Islet precursor cell (in vitro differentiated cells): ENCODE results near the gene ANP32A.

Experiments
- DNase-seq: peaks from one replicate; pipeline ENCODE4 v3.0.0-alpha.2; 2018

ANP32A gene

DNA sequence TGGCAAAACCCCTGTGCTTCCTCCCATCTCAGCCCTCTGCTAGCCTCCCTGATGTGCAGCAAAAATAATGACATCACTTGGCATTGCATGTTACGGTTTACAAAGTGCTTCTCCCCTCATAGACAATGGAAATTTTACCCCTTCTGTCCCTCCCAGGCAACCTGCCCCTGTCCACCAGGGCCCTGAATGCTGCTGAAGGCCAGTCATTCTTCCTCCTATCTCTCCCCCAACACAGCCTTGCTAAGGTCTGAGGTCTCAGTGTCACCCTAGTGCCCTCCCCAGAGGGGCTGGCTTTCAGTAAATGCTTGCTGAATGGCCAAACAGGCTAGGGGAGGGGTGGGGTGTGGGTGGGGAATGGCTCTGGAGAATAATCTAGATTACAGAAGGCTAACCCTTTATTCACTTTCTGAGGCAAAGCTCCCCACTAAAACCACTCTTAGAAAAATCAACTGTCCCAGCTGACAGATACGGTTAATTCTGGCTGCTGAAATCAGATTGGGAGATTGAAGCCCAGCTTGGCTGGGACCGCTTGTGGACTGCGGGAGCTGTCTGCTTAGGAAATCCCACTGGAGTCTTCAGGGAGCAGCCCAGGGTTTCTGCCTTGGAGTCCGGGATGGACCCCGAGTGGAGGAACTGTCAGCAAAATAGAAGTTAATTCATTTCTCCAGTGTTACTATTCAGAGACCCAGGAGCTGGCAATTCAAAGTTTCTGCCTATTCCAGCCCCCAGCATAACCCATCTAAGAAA lies 22.9 kb downstream of the ANP32A start:
- DNase-seq, result peak; percentile 68

DNA sequence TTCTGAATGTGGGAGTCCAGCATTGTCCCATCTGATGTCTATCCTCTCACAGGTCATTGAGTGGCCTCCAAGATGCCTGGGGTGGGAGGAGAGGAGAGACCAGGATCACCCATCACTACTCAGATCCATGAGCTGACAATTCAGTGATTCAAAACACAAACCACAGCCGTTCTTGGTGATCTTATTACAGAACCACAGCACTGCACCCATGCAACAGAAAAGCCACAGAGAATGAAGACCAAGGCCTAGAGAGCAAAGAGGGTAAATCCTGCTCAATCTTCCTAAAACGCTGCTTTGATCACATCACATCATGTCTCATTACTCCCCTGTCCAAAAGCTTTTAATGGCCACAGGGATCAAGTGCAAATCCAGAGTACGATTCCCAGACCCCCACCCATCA lies 23.5 kb downstream of the ANP32A start:
- no peak for DNase-seq

DNA sequence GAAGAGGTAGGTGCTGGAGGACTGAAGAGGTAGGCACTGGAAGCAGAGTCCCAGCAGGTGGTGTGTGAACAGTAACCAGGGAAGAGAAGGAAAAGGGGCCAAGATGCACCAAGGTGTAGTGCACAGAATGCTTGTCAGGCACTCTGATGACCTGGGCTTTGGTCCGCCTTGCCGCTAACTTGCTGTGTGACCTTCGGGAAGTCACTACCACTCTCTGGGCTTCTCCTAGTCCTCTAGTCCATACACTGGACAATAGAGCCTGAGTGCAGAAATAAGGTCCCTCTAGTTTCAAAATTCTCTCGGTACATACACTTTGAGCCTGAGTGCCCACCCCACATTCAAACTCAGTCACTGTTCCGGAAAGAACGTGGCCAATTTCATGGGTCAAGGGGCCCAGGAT lies 24.1 kb downstream of the ANP32A start:
- DNase-seq, result no peak

DNA sequence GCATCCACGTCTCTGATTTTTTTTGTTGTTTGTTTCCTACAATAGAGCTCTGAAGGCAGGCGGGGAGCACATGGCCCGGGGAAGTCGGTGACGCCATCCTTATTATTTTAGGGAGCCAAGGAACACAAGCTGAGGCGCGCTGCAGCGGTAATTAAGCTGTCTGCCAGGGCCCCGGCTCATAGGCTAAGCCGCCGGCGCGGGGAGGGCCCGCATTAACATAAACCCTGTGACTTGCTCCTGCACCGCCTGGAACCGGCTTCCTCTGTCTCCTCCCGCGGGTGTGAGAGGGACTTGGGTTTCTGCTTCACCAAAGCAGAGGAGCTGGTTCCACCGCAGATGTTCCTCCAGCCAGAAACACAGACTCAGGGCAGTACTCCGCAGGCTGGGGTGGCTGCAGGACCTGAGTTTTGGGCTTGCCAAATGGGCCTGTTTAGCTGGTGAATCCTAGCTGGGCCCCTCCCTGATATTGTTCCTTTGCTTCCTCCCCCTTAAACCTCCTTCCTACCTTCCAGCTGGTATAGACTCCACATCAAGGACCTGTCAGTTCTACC lies 25.3 kb downstream of the ANP32A start:
- DNase-seq, result peak; percentile 96

DNA sequence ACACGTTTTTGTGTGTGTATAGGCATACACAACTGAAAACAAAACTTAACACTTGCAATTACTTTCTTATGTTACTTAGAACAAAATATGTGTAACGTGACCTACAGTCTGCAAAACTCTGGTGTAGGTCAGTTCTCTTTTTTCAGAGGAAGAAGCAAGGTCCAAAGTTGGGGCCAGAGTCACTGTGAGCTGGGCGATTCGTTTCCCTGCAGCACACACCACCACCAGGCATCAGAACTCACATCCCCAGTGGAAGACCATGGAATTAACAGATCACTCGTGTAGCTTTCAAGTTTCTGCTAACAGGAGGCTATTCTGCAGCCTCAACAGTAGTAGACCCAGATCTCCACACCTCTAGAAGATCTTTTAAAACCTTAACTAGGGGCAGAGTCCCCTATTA lies 25.8 kb downstream of the ANP32A start:
- no peak for DNase-seq

DNA sequence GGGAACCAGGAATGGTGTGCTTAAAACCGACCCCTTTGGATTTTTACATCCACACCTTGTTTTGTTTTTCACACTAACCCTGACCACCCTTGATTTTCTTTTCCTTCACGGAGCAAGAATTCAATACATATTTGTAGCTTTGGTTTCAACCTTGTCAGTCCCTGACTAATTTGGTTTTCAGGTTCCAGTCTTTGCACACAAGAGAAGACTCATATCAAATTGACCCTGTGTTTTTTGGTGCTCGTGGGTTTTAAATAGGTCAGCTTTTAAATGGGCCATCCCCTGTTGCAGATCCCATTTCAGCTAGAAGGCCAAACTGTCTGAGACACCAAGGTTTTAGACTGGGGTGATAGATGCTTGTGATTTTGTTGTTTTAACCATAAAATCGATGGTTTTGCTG lies 26.4 kb downstream of the ANP32A start:
- no peak for DNase-seq

DNA sequence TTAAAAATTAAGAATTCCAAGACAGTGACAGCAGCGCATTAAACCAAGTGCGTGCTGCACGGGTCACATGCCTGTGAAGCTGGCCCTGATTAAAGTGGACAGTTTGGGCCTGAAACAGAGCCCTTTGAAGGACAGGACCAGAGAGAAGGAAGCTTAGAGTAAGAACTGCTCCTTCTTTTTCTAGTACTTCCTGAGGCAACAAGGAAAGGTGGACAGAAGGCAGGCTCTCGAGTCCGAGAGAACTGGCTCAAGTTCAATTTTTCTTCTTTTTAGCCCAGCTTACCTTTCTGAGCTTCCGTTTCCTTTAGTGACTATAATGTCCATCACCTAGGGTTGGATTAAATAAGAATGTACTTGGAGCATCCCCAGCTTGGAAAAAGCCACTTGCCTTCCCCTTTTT lies 26.9 kb downstream of the ANP32A start:
- no peak for DNase-seq

DNA sequence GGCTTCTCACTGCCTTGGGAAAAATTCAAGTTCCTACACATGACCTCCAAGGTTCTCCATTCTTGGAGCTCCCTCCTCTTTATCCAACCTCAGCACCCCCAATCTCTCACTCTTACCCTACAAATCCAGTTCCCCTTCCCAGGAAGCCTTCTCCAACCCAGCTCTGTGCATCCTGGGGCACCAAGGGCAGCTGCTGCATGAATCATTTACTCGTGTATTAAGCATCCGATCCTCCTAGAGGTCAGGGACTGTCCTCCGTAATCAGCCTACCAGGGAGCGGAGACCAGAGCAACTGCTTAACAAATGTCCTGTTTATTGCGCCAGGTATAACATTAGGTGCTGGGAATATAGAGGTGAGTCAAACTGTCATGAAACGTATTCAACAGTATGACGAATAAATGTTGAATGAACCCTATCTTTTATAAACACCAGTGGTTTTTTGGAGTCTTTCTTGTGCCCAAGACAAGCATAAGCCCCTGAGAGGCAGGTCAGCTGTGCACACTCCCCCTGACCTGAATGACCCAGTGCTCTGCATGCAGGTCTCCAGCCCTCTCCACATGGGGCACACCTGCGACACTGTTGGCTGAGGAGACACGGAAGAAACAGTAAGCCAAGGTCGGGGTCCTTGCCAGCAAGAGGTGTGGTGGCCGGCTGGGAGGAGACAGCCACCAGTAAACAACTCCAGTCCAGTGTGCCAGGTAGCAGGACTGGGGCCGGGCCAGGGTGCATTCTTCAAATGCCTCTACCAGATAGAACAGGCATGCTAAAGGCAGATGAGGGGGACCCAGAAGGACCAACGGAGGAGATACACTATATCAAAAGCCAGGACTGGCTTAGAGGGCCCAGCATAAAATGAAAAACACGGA lies 27.6 kb downstream of the ANP32A start:
- DNase-seq, result peak; percentile 67

DNA sequence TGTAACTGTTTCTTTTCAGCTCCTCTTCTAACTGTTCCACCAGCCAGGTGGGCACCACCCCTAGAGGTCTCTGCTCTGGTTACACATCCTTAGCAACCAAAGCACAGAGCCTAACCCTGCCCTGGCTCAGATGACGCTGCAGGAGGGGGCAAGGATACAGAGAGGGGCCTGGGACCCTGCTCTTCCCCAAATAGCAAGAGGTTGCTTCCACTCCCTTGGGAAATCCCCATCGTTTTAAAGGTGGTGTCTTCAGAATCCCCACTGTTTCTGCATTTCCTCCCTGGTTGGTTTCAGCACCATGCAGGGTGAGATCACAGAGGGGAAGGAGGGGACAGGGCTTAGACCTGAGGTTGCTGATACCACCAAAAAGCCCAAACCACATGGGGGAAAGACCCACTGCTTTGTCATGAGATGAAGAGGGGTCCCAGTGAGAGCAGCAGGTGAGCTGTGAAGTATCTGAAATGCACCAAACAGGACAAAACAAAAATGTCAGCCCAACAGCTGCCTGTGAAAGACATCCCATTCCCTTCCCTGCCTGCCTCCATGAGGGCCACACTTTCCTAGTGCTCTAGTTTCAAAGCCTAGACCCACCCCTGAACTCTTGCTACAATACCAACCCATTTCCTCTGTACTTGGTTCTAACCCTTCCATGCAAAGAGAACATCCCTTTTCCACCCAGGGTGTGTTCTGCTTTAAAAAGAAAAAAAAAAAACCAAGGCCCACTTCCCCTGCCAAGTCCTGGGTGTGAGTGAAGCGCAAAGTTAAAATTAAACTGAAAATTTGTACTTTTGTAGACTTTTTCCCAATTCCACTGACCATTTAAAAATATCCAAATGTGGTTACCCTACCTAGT lies 29.0 kb downstream of the ANP32A start:
- no peak for DNase-seq

DNA sequence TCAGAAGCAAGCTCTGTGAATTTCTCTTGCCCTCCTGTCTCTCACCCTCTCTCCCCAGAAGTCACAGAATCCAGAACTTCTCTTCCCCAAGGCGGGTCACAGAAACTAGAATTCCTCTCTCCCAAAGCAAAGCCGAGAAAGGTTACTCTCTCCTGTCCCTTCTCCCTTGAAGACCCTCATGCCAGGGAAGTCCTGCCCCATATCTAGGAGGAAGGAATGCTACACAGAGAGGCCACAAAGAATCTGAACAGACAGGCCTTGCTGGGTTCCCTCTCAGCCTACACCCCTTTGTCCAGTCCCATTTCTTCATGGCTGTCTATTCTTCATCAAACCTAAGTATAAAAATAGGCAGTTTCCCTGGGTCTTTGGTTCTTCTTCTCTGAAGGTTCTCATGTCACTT lies 29.8 kb downstream of the ANP32A start:
- DNase-seq, result no peak

DNA sequence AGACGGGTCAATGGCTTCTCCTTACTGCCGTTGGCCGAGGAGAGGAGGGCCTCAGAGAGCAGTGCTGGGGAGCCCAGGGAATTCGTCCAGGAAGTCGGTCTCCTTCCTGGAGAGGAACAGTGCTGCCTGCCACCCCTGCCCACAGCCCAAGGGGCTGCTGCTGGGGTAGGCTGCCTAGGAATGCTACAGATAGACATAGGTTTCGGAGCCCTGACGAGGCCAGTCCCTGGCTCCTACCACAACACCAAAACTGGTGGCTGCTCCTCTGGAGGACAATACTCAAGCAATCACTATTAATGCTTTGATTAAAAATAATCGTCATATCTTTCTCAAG lies 30.5 kb downstream of the ANP32A start:
- no peak for DNase-seq

DNA sequence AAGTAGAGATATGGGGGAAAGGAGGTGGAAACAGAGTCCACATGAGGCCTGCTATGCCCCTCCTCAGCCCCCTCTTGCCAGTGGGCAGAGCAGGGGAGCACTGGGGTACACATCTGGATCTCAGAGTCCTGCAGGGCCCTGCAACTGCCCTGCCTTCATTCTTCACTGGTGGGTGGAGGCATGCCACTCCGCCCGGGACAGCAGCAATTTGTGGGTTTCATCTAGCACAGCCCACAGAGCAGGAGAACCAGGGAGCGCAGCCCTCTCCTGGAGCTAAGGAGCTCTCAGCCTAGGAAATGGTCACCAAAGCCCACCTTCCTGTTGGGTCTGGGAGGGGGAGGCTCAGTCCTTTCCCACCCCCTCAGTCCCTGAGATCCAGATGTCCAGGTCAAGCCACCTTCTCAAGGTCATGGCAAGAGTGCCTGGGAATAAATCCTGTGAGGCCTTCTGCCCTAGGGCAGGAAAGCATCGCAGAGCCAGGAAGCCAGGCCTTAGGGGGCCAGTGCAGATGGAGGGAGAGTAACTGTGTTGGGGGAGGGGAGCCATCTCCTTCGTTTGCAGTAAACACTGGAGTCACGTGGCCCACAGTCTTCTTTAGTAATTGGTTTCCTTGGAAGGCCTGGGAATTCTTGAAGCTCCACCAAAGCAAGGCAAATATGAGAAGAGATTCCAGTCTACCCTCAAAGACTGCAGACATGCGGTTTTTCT lies 31.0 kb downstream of the ANP32A start:
- peak; percentile 88 for DNase-seq

DNA sequence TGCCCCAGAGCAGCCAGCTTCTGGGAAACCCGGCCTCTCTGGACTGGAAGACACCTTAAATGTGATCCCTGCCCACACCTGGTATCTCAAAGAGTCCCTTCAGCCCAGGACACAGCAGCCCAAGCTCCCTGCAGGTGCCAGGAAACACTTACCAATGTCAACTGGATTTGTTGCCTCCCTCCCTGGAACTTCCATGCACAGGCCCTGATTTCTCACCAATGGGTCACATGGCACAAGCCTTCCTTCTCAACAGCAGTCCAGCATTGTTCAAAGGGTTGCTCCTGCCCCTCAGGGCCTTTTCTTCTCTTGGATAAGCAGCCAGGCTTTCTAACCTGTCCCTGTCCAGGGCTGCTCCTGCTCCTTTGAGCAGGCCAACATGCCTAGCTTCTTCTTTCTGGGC lies 31.6 kb downstream of the ANP32A start:
- DNase-seq, result peak; percentile 75

DNA sequence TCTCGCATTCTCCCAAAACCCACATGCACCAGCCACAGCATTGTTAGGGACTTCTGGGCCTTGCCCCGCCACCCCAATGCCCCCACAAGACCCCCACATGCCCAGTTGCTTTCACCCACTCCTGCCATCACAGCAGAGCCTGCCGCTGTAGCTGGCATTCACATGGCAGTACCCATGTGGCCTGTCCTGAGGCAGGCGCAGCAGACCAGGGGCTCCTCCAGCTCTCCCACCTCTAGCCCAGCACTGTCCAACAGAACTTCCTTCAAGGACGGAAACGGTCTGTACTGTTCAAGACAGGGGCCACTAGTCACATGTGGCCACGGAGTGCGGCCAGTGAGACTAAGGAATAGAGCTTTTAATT lies 32.5 kb downstream of the ANP32A start:
- no peak for DNase-seq

DNA sequence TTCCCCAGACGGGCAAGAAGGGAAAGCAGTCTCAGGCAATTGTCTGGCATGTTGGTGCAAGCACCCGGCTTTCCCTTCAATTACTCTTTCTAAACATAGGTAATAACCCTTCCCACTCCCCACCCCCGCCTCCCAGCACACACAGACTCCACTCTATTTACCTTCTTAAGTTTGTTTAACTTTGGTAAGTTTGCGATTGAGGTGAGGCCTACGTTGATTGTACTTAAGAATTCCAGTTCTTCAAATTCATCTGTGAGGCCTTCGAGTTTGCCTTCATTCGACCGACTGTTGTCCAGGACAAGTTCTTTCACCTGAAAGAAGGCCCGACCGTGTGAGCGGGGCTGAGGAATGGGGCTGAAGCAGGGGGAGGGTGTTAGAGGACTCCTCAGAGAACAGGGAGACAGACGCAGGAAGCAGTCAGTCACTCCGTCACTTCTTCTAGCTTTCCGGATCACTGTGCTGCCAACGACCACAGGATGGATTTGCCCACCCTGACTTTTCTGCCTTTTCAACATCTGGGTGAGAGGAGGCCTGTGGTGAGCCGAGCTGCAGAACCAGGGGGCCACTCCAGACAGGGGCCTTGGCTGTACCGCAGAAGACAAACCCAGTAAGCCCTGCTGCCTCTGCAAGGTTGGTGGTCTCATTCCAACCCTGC lies 33.0 kb downstream of the ANP32A start:
- no peak for DNase-seq

DNA sequence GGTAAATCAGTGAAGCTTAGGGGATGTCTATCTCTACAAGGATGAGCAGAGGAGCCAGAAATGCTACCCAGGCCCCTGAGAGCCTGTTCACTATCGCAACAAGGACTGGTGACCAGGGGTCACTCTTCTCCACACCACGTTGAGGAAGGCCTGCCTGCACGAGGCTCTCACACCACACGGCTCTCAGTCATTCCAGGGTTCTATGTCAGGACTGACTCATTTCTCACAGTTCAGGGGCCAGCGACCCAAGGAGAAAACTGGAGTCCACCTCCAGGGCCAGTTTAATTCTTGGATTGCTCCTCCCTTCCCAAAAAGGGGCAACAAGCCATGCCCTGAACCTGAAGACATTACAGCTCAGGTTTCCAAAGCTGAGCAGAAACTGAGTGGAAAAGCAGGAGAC lies 33.9 kb downstream of the ANP32A start:
- DNase-seq, result peak; percentile 24

DNA sequence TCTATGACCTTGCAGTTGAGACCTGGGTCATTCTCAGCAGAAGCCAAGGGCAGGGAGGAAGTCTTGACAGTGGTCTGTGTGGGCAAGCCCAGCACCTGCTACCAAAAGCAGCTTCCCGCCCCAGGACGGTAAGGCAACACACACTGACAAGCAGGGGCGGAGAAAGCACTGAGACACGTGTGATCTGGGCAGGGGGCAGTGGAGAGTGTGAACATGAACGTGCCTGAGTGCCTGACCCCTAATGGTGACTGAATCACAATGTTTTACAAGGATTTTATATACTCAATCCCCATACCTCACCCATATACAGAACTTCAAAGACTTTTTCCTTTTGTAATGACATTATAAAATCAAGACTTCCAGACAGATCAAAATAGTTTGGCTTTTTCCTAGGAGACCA lies 35.2 kb downstream of the ANP32A start:
- peak; percentile 32 for DNase-seq

DNA sequence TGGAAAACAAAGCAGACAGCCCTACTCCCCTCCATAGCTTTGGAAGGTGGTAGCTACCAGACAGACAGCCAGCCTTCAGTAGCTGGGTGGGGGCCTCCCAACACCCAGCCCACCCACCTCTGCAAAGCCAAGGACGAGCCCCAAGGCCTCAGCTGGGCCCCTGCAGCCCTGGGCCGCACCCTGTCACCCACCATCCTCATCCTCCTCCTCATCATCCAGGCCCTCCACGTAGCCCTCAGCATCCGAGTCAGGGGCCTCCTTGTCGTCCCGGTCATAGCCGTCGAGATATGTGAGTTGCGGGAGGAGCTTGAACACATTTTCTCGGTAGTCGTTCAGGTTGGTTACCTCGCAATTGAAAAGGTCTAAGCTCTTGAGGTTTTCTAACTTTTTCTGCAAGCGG lies 36.5 kb downstream of the ANP32A start:
- DNase-seq, result peak; percentile 25

DNA sequence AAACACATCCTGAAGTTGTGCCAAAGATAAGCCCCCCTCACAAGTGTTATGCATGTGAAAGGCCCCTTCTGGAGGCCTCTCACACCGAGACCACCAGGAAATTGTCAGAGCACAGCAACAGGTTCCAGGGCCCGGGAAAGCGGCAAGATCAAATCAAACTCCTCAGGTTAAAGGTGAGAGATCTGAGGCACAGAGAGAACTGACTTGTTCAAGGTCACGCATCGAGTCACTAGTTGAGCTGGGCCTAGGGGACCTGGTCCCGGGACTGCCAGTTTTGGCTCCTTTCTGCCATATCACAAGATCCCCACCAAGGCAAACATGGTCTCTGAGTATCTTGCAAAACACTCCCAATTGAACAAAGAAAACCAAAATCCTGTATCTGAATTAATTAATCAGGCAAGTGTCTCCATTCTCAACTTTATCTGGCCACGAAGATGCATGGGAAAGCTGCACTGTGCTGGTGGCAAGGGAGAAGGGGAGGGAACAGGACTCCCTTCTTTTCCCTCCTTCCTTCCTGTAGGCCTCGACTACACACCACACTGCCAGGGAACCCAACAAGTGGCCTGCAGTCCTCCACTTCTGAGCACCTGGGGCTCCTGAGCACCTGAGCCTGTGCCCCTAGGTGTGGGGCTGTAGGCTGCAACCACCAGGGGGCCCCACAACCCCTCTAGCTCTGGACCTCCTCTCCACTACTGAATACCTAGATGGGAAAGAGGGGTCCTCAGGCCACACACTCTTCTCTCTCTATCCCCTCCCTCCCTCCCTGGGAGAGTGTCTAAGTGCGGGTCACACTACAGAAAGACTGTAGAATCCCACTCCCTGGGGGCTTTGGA lies 37.3 kb downstream of the ANP32A start:
- DNase-seq, result peak; percentile 63

DNA sequence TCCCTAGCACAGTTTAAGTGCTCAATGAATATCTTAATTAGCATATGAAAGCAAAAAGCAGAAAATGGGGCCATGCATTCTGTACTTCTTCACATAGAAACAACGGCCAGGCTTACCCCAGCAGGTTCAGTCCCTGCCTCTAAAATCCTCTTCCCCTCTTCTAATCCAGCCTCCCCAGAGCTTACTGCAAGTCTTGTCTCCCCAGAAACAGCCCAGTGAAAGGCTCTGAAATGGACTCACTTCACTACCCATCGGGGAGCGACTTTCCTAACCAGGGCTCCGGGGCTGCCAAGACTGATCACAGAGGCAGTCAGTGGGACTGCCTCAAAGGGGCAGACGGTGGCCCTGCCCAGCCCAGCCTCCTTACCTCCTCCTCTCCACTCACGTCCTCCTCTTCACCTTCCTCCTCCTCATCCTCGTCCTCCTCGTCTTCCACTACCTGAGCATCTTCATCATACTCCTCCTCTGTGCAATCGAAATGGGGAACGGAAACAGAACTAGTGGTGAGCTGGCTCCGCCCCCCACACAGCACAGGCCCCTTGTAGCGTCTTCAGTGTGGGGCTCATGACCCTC lies 38.0 kb downstream of the ANP32A start:
- no peak for DNase-seq
